H1 (cell line): ENCODE results near the gene TMEM238. TPM values are rescaled to one million over a fixed set of nuclear protein-coding genes. Genes with fewer than 3 reads are reported as not detected.

Experiments
- CTCF ChIA-PET: fragments of 300-600 bp; sonication (Branson Sonifier 250); formaldehyde crosslinking; loops from one replicate; lab custom pipeline; 2021; ENCODE audit not compliant: partially characterized antibody; lab: Charles Lee
- POLR2A ChIA-PET: fragments of 300-600 bp; sonication (Branson Sonifier 250); formaldehyde crosslinking; loops from one replicate; lab custom pipeline; 2021; ENCODE audit warnings: inconsistent platforms; ENCODE audit not compliant: partially characterized antibody; lab: Charles Lee
- DNase-seq, 2 experiments: peaks; one replicate each; pipeline versions ENCODE4 v3.0.0 to v3.0.0-alpha.2; 2010 to 2022; ENCODE audit warnings: low spot score in 2 of 2, low read depth in 1 of 2, mixed read lengths in 1 of 2
- FAIRE-seq: peaks from 2 replicates; lab custom pipeline; 2011; peaks lifted over from hg19 to GRCh38; lab: Jason Lieb, UNC
- H2AFZ ChIP-seq: 2 replicates; pipeline ENCODE4 v1.8.1; 2012; ENCODE audit warnings: low read length, inconsistent platforms
- H2AK5ac ChIP-seq: 2 replicates; pipeline ENCODE4 v1.6.1; 2013; ENCODE audit warnings: low read depth, low read length
- H2BK120ac ChIP-seq: replicated peaks from 2 replicates; pipeline ENCODE3; 2013; ENCODE audit warnings: low read depth, low read length, inconsistent platforms
- H2BK12ac ChIP-seq: 2 replicates; pipeline ENCODE4 v1.6.1; 2013; ENCODE audit warnings: low read depth, low read length
- H2BK15ac ChIP-seq: 2 replicates; pipeline ENCODE4 v1.6.1; 2013; ENCODE audit warnings: low read length
- H2BK20ac ChIP-seq: 2 replicates; pipeline ENCODE4 v1.6.1; 2013; ENCODE audit warnings: low read length
- H2BK5ac ChIP-seq: 2 replicates; pipeline ENCODE4 v1.6.1; 2013; ENCODE audit warnings: low read depth, low read length
- H3K14ac ChIP-seq: 2 replicates; pipeline ENCODE4 v1.6.1; 2013; ENCODE audit warnings: inconsistent platforms; ENCODE audit not compliant: insufficient read length
- H3K18ac ChIP-seq: 2 replicates; pipeline ENCODE4 v1.6.1; 2013; ENCODE audit warnings: low read length; ENCODE audit errors: extremely low read depth
- H3K23ac ChIP-seq: 2 replicates; pipeline ENCODE4 v1.6.1; 2013; ENCODE audit warnings: inconsistent platforms; ENCODE audit not compliant: insufficient read length
- H3K23me2 ChIP-seq: 2 replicates; pipeline ENCODE4 v1.6.1; 2013; ENCODE audit warnings: low read depth, low read length
- H3K27ac ChIP-seq: 2 replicates; pipeline ENCODE4 v1.6.1; 2011; ENCODE audit warnings: low read depth, low read length, inconsistent platforms
- H3K27me3 ChIP-seq, 4 experiments: replicated peaks in 1 of 4; 1 replicate in 1 of 4; 2 replicates in 3 of 4; pipeline versions ENCODE4 v1.6.1 to v1.8.1; 2011 to 2013; ENCODE audit warnings: low read length in 3 of 4, mild to moderate bottlenecking in 3 of 4, inconsistent platforms in 2 of 4, mixed read lengths in 2 of 4, moderate library complexity in 1 of 4; ENCODE audit not compliant: control insufficient read depth in 3 of 4, insufficient read depth in 3 of 4; ENCODE audit errors: extremely low read depth in 1 of 4
- H3K36me3 ChIP-seq, 4 experiments: 2 replicates each; pipeline versions ENCODE4 v1.6.1 to v1.8.1; 2011 to 2013; ENCODE audit warnings: mild to moderate bottlenecking in 4 of 4, low read length in 3 of 4, moderate library complexity in 2 of 4, control low read depth in 1 of 4, inconsistent platforms in 1 of 4; ENCODE audit not compliant: insufficient read depth in 4 of 4, control insufficient read depth in 2 of 4
- H3K4ac ChIP-seq: replicated peaks from 2 replicates; pipeline ENCODE3; 2013; ENCODE audit warnings: low read length, low read depth, mixed read lengths, inconsistent platforms; ENCODE audit not compliant: insufficient read length
- H3K4me1 ChIP-seq, 4 experiments: replicated peaks in 1 of 4; 1 replicate in 1 of 4; 2 replicates in 3 of 4; pipeline versions ENCODE4 v1.6.1 to v1.8.1; 2011 to 2013; ENCODE audit warnings: low read length in 3 of 4, inconsistent platforms in 2 of 4, mixed read lengths in 1 of 4; ENCODE audit not compliant: insufficient read depth in 4 of 4, control insufficient read depth in 3 of 4
- H3K4me2 ChIP-seq, 2 experiments: 2 replicates each; pipeline versions ENCODE4 v1.6.1 to v1.8.1; 2011 to 2013; ENCODE audit warnings: low read depth in 2 of 2, low read length in 2 of 2, control low read depth in 1 of 2, inconsistent platforms in 1 of 2, mild to moderate bottlenecking in 1 of 2; ENCODE audit not compliant: insufficient read depth in 1 of 2
- H3K4me3 ChIP-seq, 4 experiments: fragments of 200-600, 300-600 bp in 1 of 4; sonication (generic), shearing (Covaris generic), sonication (Bioruptor Twin) in 1 of 4; 2 replicates each; pipeline versions ENCODE4 v1.5.1 to v1.8.1; 2011 to 2016; ENCODE audit warnings: low read length in 4 of 4, low read depth in 3 of 4, control low read depth in 2 of 4, inconsistent platforms in 2 of 4, mild to moderate bottlenecking in 2 of 4, mixed read lengths in 1 of 4, moderate library complexity in 1 of 4; ENCODE audit not compliant: insufficient read depth in 2 of 4; ENCODE audit errors: extremely low read depth in 1 of 4
- H3K56ac ChIP-seq: replicated peaks from 2 replicates; pipeline ENCODE3; 2013; ENCODE audit warnings: low read depth, mild to moderate bottlenecking, mixed read lengths, low read length, inconsistent platforms; ENCODE audit not compliant: insufficient read length
- H3K79me1 ChIP-seq: 2 replicates; pipeline ENCODE4 v1.6.1; 2013; ENCODE audit warnings: low read depth, low read length, control low read depth
- H3K79me2 ChIP-seq, 2 experiments: 2 replicates each; pipeline versions ENCODE4 v1.6.1 to v1.8.1; 2012 to 2013; ENCODE audit warnings: low read length in 2 of 2, mild to moderate bottlenecking in 2 of 2, inconsistent platforms in 1 of 2; ENCODE audit not compliant: insufficient read depth in 2 of 2, control insufficient read depth in 1 of 2
- H3K9ac ChIP-seq, 4 experiments: replicated peaks in 1 of 4; 1 replicate in 1 of 4; 2 replicates in 3 of 4; pipeline versions ENCODE4 v1.6.1 to v1.8.1; 2011 to 2013; ENCODE audit warnings: low read depth in 3 of 4, low read length in 3 of 4, control low read depth in 2 of 4, mild to moderate bottlenecking in 2 of 4, moderate library complexity in 2 of 4, inconsistent platforms in 1 of 4; ENCODE audit errors: extremely low read depth in 1 of 4
- H3K9me3 ChIP-seq, 2 experiments: 2 replicates each; pipeline versions ENCODE4 v1.6.1 to v1.8.1; 2012 to 2013; ENCODE audit warnings: mild to moderate bottlenecking in 2 of 2, moderate library complexity in 2 of 2, control low read depth in 1 of 2, inconsistent platforms in 1 of 2, low read depth in 1 of 2, low read length in 1 of 2, mixed read lengths in 1 of 2; ENCODE audit not compliant: insufficient read depth in 2 of 2
- H4K20me1 ChIP-seq, 2 experiments: replicated peaks in 1 of 2; 2 replicates each; pipeline versions ENCODE3 to v1.8.1; 2011 to 2013; ENCODE audit warnings: inconsistent platforms in 2 of 2, low read length in 2 of 2, mild to moderate bottlenecking in 1 of 2; ENCODE audit not compliant: insufficient read depth in 2 of 2, control insufficient read depth in 1 of 2
- H4K5ac ChIP-seq: 2 replicates; pipeline ENCODE4 v1.6.1; 2013; ENCODE audit warnings: low read length, low read depth, mixed read lengths, inconsistent platforms; ENCODE audit not compliant: insufficient read length
- H4K8ac ChIP-seq: 2 replicates; pipeline ENCODE4 v1.8.0; 2013; ENCODE audit warnings: mild to moderate bottlenecking, moderate library complexity, low read length, inconsistent platforms; ENCODE audit not compliant: insufficient read depth; ENCODE audit errors: extremely low read depth
- H4K91ac ChIP-seq: replicated peaks from 2 replicates; pipeline ENCODE3; 2013; ENCODE audit warnings: low read length, mixed read lengths, inconsistent platforms; ENCODE audit not compliant: insufficient read length
- BCL11A ChIP-seq, 2 experiments: IDR thresholded peaks; one replicate each; pipeline ENCODE4 v1.6.1; 2011; ENCODE audit warnings: low read depth in 2 of 2, low read length in 2 of 2, mild to moderate bottlenecking in 2 of 2
- CBX5 ChIP-seq: fragments of 300-800, 300-1000 bp; sonication (generic); IDR thresholded peaks from 2 replicates; pipeline ENCODE4 v1.7.1; 2016; ENCODE audit warnings: antibody characterized with exemption, low read length, low read depth
- EGR1 ChIP-seq: IDR thresholded peaks from 2 replicates; pipeline ENCODE4 v1.6.1; 2011; ENCODE audit warnings: low read depth, low read length, borderline replicate concordance
- EP300 ChIP-seq, 2 experiments: IDR thresholded peaks; 1 replicate in 1 of 2; 2 replicates in 1 of 2; pipeline ENCODE4 v1.6.1; 2011 to 2012; ENCODE audit warnings: low read depth in 2 of 2, low read length in 2 of 2, mild to moderate bottlenecking in 2 of 2, borderline replicate concordance in 1 of 2, inconsistent platforms in 1 of 2, moderate library complexity in 1 of 2
- HDAC2 ChIP-seq, 2 experiments: fragments of 300-600 bp in 1 of 2; sonication (generic) in 1 of 2; IDR thresholded peaks; 2 replicates each; pipeline ENCODE4 v1.6.1; 2011 to 2012; ENCODE audit warnings: low read depth in 2 of 2, low read length in 2 of 2, mild to moderate bottlenecking in 2 of 2, moderate library complexity in 2 of 2, borderline replicate concordance in 1 of 2, inconsistent platforms in 1 of 2
- KDM1A ChIP-seq: fragments of 200-600, 300-600 bp; sonication (generic); IDR thresholded peaks from 2 replicates; pipeline ENCODE4 v1.7.1; 2016; ENCODE audit warnings: mild to moderate bottlenecking, low read length, borderline replicate concordance
- POLR2AphosphoS5 ChIP-seq: IDR thresholded peaks from 2 replicates; pipeline ENCODE4 v1.6.1; 2011; ENCODE audit warnings: low read depth, low read length
- RXRA ChIP-seq: IDR thresholded peaks from 2 replicates; pipeline ENCODE4 v1.6.1; 2011; ENCODE audit warnings: low read depth, mild to moderate bottlenecking, low read length, moderate library complexity; ENCODE audit not compliant: insufficient read depth
- ZNF274 ChIP-seq: IDR thresholded peaks from 2 replicates; pipeline ENCODE4 v1.7.0; 2012; ENCODE audit warnings: low read length, borderline replicate concordance; ENCODE audit errors: extremely low read depth
- WGBS, 2 experiments: shearing (Covaris generic) in 1 of 2; methylation state at CpG; one replicate each; pipeline versions ENCODE4 v1.1.6 to v1.1.7; 2013 to 2015; ENCODE audit warnings: low lambda C conversion rate in 2 of 2, mixed read lengths in 2 of 2, inconsistent platforms in 1 of 2, low coverage in 1 of 2, missing lambda C conversion rate in 1 of 2; ENCODE audit not compliant: insufficient replicate concordance in 2 of 2, insufficient coverage in 1 of 2, insufficient read length in 1 of 2; ENCODE audit errors: extremely low coverage in 1 of 2, missing lambda C conversion rate in 1 of 2; 5-methylcytosine and 5-hydroxymethylcytosine counted together
- polyA plus RNA-seq, 7 experiments: library from polyadenylated mRNA; depleted of rRNA in 3 of 7; stranded (reverse) in 5 of 7; unstranded in 2 of 7; fragments of >200 nt in 5 of 7; fragments of 200-250 nt in 2 of 7; gene quantifications; 1 replicate in 5 of 7; 2 replicates in 1 of 7; 4 replicates in 1 of 7; pipeline versions ENCODE4 v1.2.1 to v1.2.3, GENCODE V29; 2011 to 2013; ENCODE audit warnings: missing spikeins in 2 of 7, mixed read lengths in 2 of 7
- total RNA-seq: library from RNA; stranded (reverse); fragmentation: NEBNext Ultra II Directional; extraction: Animal tissue kit (Norgen Biotek cat#: 25700); gene quantifications from 2 replicates; pipeline ENCODE4 v1.2.1, GENCODE V29; 2021

TMEM238 gene
- total and polyA plus RNA-seq, 2 of the 8 experiments (the other 6 are each of a cell fraction or from before 2014, with no cell fraction given): 0.53 to 3.8 TPM

- POLR2A ChIA-PET: interaction anchor here (0.5 to 26.7 kb wide), 32 partner anchors 8 to 296 kb away, joined by 3 to 874 read pairs (median 5); partner anchors contain the start of genes COX6B2, FIZ1, IL11 and KMT5C
- TF ChIP-seq HDAC2 (IDR thresholded peaks at IDR 0.05; ENCODE audit: borderline replicate concordance in 1 of 2, low read depth in 2 of 2, low read length in 2 of 2): no peak
- no peak for TF ChIP-seq EGR1
- no peak for TF ChIP-seq CBX5
- TF ChIP-seq POLR2AphosphoS5: no peak
- TF ChIP-seq EP300 (IDR thresholded peaks at IDR 0.05; ENCODE audit: borderline replicate concordance in 1 of 2, low read depth in 2 of 2, low read length in 2 of 2): no peak
- no peak for TF ChIP-seq ZNF274
- no peak for TF ChIP-seq RXRA
- no peak for TF ChIP-seq BCL11A (IDR thresholded peaks at IDR 0.05; ENCODE audit: low read depth in 2 of 2, low read length in 2 of 2)
- no peak for TF ChIP-seq KDM1A
These were observed 587 bp downstream of the TMEM238 start for GRCh38 chr19:55383279-55384130.

More at GRCh38 chr19:55383279-55384130, 587 bp downstream of the TMEM238 start:
- H3K23ac ChIP-seq: no peak overlapping the region
- peak overlapping the region; percentile 47 to 94 (median 54) for H3K9ac ChIP-seq
- no peak overlapping the region for H3K27ac ChIP-seq
- peak overlapping the region; percentile 91 for H3K4ac ChIP-seq
- H4K91ac ChIP-seq: peak overlapping the region; percentile 86
- peak overlapping the region; percentile 80; the same call in 1 of the 2 replicates for H2BK5ac ChIP-seq
- H3K79me1 ChIP-seq: peaks cover 23% of the 10 kb centered on the region
- H2AFZ ChIP-seq: peak overlapping the region; percentile 91; the same call in 1 of the 2 replicates
- H3K4me2 ChIP-seq: peak overlapping the region; percentile 93 to 95
- peak overlapping the region; percentile 52 for H4K5ac ChIP-seq
- H4K8ac ChIP-seq: peak overlapping the region; percentile 92
- no peak overlapping the region; the same call in 1 of the 2 replicates for H2AK5ac ChIP-seq
- peaks cover 13 to 20% (median 16%) of the 10 kb centered on the region in 4 experiments for H3K36me3 ChIP-seq
- peak overlapping the region; percentile 81; the same call in 1 of the 2 replicates for H2BK15ac ChIP-seq
- peaks cover 0 to 10% (median 4%) of the 10 kb centered on the region in 4 experiments; a peak in 4 of 7 replicates for H3K27me3 ChIP-seq
- peaks cover 19 to 36% of the 10 kb centered on the region in 2 experiments for H4K20me1 ChIP-seq
- H2BK20ac ChIP-seq: no peak overlapping the region
- WGBS, 2 experiments: 5% methylated on average over 47 of the region's 88 CpGs; no CpG with 5 or more reads in 1 of the 2 experiments
- H3K18ac ChIP-seq: peak overlapping the region; percentile 88
- peak in 1 of 2 experiments; percentile 72 for DNase-seq
- peaks cover 0 to 37% (median 25%) of the 10 kb centered on the region in 4 experiments; a peak in 6 of 7 replicates for H3K4me1 ChIP-seq
- no peak overlapping the region for H2BK12ac ChIP-seq
- H3K9me3 ChIP-seq: no peaks in the 10 kb centered on the region
- peak overlapping the region; percentile 89 to 97 (median 94) for H3K4me3 ChIP-seq
- CTCF ChIA-PET: interaction anchor here (0.9 to 3.2 kb wide), 21 partner anchors 10 to 503 kb away, joined by 3 to 37 read pairs (median 4); partner anchors contain the start of gene UBE2S
- H3K14ac ChIP-seq: peak overlapping the region; percentile 99
- no peak overlapping the region for H2BK120ac ChIP-seq
- peaks cover 17 to 26% of the 10 kb centered on the region in 2 experiments; a peak in 3 of 4 replicates for H3K79me2 ChIP-seq
- FAIRE-seq: no peak
- peaks cover 31% of the 10 kb centered on the region for H3K23me2 ChIP-seq
- H3K56ac ChIP-seq: no peak overlapping the region
